Cardiac septum (tissue), 1 donor: ENCODE measurements around the gene KCNS1. TPM values are rescaled to one million over a fixed set of nuclear protein-coding genes. Genes with fewer than 3 reads are reported as not detected.
"Not testable (repeated sequence)": the region's sequence is repeated elsewhere in the genome, so short reads cannot be mapped to it uniquely, and the experiment has no call there.

ENCODE experiments used
- DNase-seq: peaks from one replicate; pipeline ENCODE4 v3.0.0-alpha.2; 2020; ENCODE audit warnings: low spot score
- intact Hi-C: fragments of 100-400 bp; cut with DNase I; formaldehyde crosslinking; loops from one replicate; pipeline ENCODE4 v1.14.0; 2022
- total RNA-seq: library from RNA; stranded (reverse); fragmentation: NEBNext Ultra II Directional; extraction: Animal tissue kit (Norgen Biotek cat#: 25700); gene quantifications from one replicate; pipeline ENCODE4 v1.2.1, GENCODE V29; 2021
- donor health status: DM: no; HTN: no; CAD: no.

KCNS1 gene
- total RNA-seq, 1 donor from 2014 or later, result 0.08 TPM

- DNase-seq, result no peak
- intact Hi-C loops, result no loop called here
Measured at GRCh38 chr20:45087097-45087790, 13.7 kb downstream of the KCNS1 start.

- intact Hi-C loops, result no loop called here
- DNase-seq, result no peak
Measured at GRCh38 chr20:45085867-45086266, 15.1 kb downstream of the KCNS1 start.

DNA sequence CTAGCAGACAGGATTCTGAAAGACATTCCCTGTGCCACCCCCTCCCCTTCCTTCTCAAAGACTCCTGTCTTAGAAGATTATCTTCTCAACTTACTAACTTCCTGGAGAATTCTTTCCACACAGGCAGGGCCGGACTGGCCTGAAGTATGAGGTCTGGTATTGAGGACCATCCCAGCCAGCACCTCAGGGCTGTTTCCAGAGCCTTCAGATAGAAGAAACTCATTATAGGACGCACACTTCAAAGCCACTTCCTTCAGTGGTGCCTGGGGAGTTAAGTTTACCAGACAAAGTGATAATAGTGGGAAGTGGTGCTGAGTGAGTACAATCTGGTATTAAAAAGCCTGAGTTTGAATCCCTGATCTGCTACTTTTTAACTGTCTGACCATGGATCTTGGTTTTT is 15.6 kb downstream of the KCNS1 start:
- intact Hi-C loops, result no loop called here
- no peak for DNase-seq

DNA sequence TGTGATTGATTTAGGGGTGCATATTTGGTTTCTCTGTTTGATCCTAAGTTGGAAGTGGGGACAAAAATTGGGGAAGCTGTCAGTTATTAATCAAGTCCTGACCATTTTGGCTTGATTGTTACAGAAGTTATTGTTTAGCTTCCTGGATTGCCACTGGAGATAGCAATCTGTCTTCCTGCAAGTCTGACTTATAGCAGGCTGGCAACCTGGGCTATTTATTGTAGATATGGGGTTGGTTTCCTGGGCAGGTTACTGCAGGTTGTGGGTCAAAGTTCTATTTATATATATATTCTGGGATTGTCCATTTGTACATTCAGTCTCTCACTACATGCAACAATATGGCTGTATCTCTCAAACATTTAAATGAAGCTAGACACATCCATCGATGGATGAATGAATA is 17.8 kb downstream of the KCNS1 start:
- DNase-seq, result no peak
- intact Hi-C loops, result no loop called here

DNA sequence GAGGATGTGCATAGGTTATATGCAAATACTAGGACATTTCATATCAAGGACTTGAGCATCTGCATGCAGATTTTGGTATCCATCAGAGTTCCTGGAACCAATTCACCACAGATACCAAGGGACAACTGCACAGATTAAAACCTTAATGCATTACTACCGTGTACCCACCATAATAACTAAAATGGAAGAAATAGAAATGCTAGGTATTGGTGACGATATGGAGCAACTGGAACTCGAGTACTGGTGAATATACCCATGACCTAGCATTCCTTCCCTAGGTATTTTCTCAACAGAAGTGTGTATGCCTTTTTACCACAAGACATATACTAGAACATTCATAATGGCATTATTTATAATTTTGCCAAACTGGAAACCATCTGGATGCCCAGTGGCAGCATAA is 18.5 kb downstream of the KCNS1 start:
- DNase-seq, result no peak
- intact Hi-C loops, result no loop called here

- DNase-seq, result no peak
- intact Hi-C loops, result no loop called here
Measured at GRCh38 chr20:45080867-45081624, 19.9 kb downstream of the KCNS1 start.

DNA sequence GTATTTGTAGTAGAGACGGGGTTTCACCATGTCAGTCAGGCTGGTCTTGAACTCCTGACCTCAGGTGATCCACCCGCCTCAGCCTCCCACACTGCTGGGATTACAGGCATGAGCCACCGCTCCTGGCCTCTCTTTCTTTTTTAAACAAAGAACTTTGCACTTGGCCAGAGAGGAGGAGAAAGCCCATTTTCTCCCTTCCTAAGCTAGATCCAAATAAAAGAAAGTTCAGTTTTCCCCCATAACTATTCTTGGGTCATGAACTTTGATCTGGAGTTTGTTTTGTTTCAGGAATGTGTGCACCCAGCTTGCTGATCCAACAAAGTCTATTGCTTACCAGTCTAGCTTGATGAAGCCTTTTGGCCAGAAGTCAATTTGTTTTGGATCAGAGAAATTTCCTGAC is 23.4 kb downstream of the KCNS1 start:
- no peak for DNase-seq
- intact Hi-C loops, result no loop called here

DNA sequence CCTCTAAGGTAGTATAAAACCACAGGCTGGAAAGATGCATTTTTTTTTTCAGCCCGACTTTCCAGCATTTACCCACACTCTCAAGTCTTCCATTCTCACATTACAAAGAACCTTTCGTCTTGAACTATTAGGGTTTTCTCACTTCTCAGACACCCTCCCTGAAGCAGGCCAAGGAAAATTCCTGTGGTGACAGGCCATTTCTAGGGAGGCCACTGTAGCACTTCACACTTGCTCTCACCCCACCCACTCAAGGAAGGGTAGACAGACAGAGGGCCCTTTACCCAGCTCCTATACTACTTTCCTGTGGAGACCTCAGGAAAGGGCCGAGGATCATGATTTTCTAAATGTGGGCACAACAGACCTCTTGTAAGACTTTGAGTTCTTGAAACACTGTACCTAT is 27.7 kb downstream of the KCNS1 start:
- DNase-seq, result no peak
- intact Hi-C loops, result no loop called here

GRCh38 chr20:45072066-45072465 is 28.9 kb downstream of the KCNS1 start:
- intact Hi-C loops, result no loop called here
- DNase-seq, result no peak

DNA sequence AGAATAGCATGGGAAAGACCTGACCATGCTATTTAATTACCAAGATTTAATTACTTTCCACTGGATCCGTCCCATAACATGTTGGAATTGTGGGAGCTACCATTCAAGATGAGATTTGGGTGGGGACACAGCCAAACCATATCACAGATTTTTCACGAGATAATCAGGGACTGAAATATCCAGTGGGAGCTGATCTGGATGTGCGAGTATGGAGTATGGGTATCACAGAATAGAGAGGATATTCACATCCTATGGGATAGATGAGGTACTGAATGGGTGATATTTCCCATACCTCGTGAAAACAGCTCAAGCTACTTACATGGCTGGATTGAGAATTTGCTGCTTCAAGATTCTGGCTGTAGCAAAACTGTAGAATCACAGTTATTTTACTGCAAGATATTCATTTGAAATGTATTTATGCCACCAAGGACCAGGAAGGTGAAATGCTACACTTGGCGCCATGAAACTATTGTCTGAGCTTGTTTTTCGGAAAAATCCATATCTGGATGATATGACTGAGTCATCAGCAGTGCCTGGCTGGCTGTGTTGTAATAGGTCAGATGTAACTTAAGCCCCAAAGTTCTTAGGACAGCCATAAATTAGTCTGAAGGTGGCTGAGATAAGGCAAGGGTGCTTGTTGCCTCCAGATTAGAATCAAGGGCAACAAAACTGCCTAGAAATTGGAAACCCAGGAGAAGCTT is 29.8 kb downstream of the KCNS1 start:
- intact Hi-C loops, result no loop called here
- DNase-seq, result no peak

DNA sequence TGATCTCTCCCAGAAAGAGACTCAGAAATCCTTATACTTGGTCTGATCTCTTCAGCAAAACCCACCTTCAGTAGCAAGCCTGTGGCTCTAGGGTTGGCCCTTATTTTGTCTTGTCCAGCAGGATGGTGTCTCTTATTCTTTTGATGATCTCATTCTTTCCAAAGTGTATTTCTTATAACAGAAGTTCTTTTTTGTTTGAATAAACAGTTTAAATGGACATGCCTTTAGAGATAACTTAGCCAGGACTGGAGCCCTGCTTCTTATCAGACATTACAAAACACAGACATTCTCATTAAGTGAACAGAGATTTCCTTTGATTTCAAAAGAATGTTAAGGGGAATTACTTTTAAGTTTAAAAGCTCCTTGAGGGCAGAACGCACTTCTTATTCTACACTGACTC is 31.7 kb downstream of the KCNS1 start:
- intact Hi-C loops, result no loop called here
- DNase-seq, result no peak

- no peak for DNase-seq
- intact Hi-C loops, result no loop called here
Measured at GRCh38 chr20:45067558-45067957, 33.4 kb downstream of the KCNS1 start.

GRCh38 chr20:45067087-45067486 is 33.8 kb downstream of the KCNS1 start:
- intact Hi-C loops, result no loop called here
- no peak for DNase-seq

- intact Hi-C loops, result no loop called here
- no peak for DNase-seq
Measured at GRCh38 chr20:45066372-45066771, 34.6 kb downstream of the KCNS1 start.

- intact Hi-C loops, result no loop called here
- DNase-seq, result no peak
Measured at GRCh38 chr20:45064812-45065211, 36.1 kb downstream of the KCNS1 start.

- intact Hi-C loops, DNase-seq: not testable (repeated sequence)
Measured at GRCh38 chr20:45063107-45063506, 37.8 kb downstream of the KCNS1 start.

DNA sequence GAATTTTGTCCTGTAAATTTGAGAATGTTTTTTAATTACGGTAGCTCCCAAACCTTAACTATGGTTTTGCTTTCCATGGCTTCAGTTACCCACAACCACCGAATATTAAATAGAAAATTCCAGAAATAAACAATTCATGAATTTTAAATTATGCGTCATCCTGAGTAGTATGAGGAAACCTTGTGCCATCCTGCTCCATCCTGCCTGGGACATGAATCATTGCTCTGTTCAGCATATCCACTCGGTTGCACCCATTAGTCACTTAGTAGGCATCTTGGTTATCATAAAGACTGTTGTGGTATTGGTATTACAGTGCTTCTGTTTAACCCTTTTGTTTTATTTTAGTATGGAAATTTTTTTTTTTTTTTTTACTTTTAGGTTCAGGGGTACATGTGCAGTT is 39.7 kb downstream of the KCNS1 start:
- intact Hi-C loops, result no loop called here
- DNase-seq, result no peak

- no peak for DNase-seq
- intact Hi-C loops, result no loop called here
Measured at GRCh38 chr20:45060294-45060693, 40.6 kb downstream of the KCNS1 start.

- no peak for DNase-seq
- intact Hi-C loops, result no loop called here
Measured at GRCh38 chr20:45059022-45059728, 41.8 kb downstream of the KCNS1 start.

GRCh38 chr20:45058168-45058850 is 42.6 kb downstream of the KCNS1 start:
- DNase-seq, result no peak
- intact Hi-C loops, result no loop called here
